GM10248 (cell line): ENCODE data around the gene CCDC74B.
"Not testable (repeated sequence)": the region's sequence is repeated elsewhere in the genome, so short reads cannot be mapped to it uniquely, and the experiment has no call there.

Experiments used
- CTCF ChIA-PET: fragments of 300-600 bp; sonication (Branson Sonifier 250); formaldehyde crosslinking; extraction: SDS; loops from one replicate; lab custom pipeline; 2021; ENCODE audit warnings: antibody characterized with exemption; lab: Yijun Ruan, JAX
- POLR2A ChIA-PET: fragments of 350-650 bp; sonication (Branson Sonifier 250); formaldehyde crosslinking; extraction: SDS; loops from one replicate; lab custom pipeline; 2020; ENCODE audit warnings: antibody characterized with exemption; lab: Yijun Ruan, JAX
- DNase-seq: peaks from one replicate; pipeline ENCODE4 v3.0.0; 2012; ENCODE audit errors: extremely low spot score
- CTCF ChIP-seq: IDR thresholded peaks from 2 replicates; pipeline ENCODE4 v1.5.1; 2012; ENCODE audit warnings: mild to moderate bottlenecking, low read depth; ENCODE audit errors: extremely low read depth, missing control alignments, control extremely low read depth

Gene CCDC74B

GRCh38 chr2:130138326-130138725, 6.6 kb downstream of the CCDC74B start:
- CTCF ChIA-PET, POLR2A ChIA-PET, DNase-seq: not testable (repeated sequence)

GRCh38 chr2:130137118-130137517, 7.8 kb downstream of the CCDC74B start:
- CTCF ChIA-PET, DNase-seq, POLR2A ChIA-PET: not testable (repeated sequence)

- POLR2A ChIA-PET, CTCF ChIA-PET, DNase-seq: not testable (repeated sequence)
Measured at GRCh38 chr2:130136546-130136945, 8.4 kb downstream of the CCDC74B start.

- no peak for DNase-seq
- ChIA-PET CTCF (no interaction called here), POLR2A (interaction anchor here (0.6 kb wide), 1 partner anchor 12 kb away, joined by 3 read pairs; no protein-coding TSS in a partner anchor)
- TF ChIP-seq CTCF, result no peak
Measured at GRCh38 chr2:130135692-130136541, 9.0 kb downstream of the CCDC74B start.

GRCh38 chr2:130129120-130129829, 15.6 kb downstream of the CCDC74B start, which contains the start of gene POTEF:
TSS of gene POTEF (minus strand) at chr2:130129222. CDS start at chr2:130120515, 8,707 bp downstream.
- CTCF ChIA-PET, POLR2A ChIA-PET, DNase-seq: not testable (repeated sequence)

- DNase-seq, CTCF ChIA-PET, POLR2A ChIA-PET: not testable (repeated sequence)
Measured at GRCh38 chr2:130128464-130128863, 16.4 kb downstream of the CCDC74B start.

- DNase-seq, POLR2A ChIA-PET, CTCF ChIA-PET: not testable (repeated sequence)
Measured at GRCh38 chr2:130127726-130128125, 17.2 kb downstream of the CCDC74B start.

- POLR2A ChIA-PET, CTCF ChIA-PET, DNase-seq: not testable (repeated sequence)
Measured at GRCh38 chr2:130120924-130121323, 24.0 kb downstream of the CCDC74B start.

GRCh38 chr2:130102597-130103363, 42.1 kb downstream of the CCDC74B start:
- CTCF ChIA-PET, DNase-seq, POLR2A ChIA-PET: not testable (repeated sequence)
